Suprapubic skin (tissue), 3 donors: ENCODE results near the gene FNDC11.

ENCODE experiments used
- POLR2AphosphoS5 ChIP-seq, 3 donors: sonication (generic); formaldehyde crosslinking; IDR thresholded peaks; one replicate each; pipeline ENCODE4 v1.6.1; 2017; ENCODE audit warnings: antibody characterized with exemption in 3 of 3
- TF ChIP-seq, protein P1 (sequence below), 2 donors: fragments of 200-600 bp in 1 of 2; fragments of 450-650 bp in 1 of 2; sonication (generic) in 1 of 2; IDR thresholded peaks; one replicate each; pipeline ENCODE4 v1.5.1; 2016 to 2019; ENCODE audit warnings: antibody characterized with exemption in 2 of 2, mild to moderate bottlenecking in 1 of 2, moderate library complexity in 1 of 2

GRCh38 chr20:63532449-63532971 is 21.4 kb upstream of the FNDC11 start:
- TF ChIP-seq, protein P1, sequence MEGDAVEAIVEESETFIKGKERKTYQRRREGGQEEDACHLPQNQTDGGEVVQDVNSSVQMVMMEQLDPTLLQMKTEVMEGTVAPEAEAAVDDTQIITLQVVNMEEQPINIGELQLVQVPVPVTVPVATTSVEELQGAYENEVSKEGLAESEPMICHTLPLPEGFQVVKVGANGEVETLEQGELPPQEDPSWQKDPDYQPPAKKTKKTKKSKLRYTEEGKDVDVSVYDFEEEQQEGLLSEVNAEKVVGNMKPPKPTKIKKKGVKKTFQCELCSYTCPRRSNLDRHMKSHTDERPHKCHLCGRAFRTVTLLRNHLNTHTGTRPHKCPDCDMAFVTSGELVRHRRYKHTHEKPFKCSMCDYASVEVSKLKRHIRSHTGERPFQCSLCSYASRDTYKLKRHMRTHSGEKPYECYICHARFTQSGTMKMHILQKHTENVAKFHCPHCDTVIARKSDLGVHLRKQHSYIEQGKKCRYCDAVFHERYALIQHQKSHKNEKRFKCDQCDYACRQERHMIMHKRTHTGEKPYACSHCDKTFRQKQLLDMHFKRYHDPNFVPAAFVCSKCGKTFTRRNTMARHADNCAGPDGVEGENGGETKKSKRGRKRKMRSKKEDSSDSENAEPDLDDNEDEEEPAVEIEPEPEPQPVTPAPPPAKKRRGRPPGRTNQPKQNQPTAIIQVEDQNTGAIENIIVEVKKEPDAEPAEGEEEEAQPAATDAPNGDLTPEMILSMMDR (IDR thresholded peaks at IDR 0.05) = no peak
- TF ChIP-seq POLR2AphosphoS5 (IDR thresholded peaks at IDR 0.05) = no peak
